ENCODE data around the gene TMEM123.
"Not testable (repeated sequence)": the region's sequence is repeated elsewhere in the genome, so short reads cannot be mapped to it uniquely, and the experiment has no call there.

TMEM123 gene

DNA sequence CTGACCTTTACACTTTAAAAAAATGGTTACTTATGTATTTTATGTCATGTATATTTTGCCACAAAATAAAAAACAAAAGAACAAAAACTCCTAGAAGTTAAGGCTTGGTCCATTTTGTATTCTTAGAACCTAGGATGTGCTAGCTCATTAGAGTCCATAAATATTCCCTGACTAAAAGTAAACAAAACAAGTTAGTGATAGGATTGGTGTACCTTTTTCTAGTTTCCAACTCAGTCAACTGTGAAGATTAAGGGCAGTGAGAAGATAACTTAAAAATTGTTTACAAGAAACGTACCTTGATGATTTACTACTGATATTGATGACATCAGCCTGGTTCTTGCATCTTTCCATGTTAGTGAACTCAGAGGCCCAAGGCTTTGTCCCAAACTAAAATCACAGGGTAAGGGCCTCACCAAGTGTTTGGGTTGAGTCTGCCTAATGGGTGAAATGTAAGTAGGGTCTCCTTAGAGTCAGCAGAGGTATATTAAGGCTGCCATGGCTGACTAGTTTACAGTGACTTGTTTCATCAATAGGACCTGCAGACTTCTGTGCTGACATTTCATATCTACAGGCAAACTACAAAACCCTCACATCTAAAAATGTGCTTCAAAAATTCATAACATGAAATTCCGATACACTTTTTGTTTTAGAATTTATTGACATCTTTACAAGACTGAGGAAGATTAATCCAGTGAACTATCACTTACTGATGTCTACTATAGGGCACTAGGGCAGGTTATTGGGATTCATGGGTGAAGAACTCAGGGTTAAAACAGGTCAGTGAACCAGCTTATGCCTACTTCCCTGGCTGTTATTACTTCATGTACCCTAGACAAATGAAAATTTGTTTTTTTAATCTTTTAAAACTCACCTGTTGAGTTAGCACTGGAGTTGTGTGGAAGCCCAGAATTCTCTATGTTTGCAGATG is 4.4 kb downstream of the TMEM123 start:
- no peak for DNase-seq

DNA sequence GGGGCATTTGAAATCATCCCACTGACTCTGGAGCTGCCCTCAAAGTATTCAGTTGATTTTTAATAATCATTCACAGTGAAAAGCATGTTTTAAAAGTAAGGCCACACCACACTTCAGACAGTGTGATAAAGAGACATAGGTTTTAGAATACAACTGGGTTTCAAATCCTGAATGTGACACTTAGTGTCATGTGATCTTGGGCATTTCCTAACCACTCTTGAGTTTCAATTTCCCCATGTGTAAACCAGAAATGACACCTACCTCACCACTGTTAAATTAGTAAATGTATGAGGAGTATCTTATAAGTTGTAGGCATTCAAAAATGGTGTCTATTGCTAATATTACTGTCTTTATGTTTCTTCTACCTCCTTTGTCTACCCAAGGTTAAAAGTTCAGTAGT is 5.4 kb downstream of the TMEM123 start:
- no peak for DNase-seq

DNA sequence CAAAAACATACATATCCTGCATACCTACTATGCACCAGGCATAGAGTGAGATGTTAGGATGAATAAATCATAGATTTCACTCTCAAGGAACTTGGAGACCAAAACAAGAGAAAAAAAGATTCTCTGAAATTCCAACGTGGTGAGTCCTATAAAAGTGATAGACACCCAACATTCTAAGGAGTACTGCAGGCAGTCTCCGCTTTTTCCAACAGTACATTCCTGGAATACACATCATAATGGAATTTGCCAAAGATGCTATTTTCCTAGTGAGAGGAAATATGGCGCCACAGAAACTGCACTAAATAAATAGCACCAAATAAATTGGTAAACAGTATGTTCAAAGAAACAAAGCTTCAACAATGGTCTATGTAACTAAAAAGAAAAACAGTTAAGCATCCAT is 6.0 kb downstream of the TMEM123 start:
- DNase-seq: no peak

DNA sequence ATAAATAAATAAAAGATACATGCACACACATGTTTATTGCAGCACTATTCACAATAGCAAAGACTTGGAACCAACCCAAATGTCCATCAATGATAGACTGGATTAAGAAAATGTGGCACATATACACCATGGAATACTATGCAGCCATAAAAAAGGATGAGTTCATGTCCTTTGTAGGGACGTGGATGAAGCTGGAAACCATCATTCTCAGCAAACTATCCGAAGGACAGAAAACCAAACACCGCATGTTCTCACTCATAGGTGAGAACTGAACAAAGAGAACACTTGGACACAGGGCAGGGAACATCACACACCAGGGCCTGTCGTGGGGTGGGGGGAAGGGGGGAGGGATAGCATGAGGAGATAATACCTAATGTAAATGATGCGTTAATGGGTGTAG is 7.9 kb downstream of the TMEM123 start:
- not testable (repeated sequence) for DNase-seq

DNA sequence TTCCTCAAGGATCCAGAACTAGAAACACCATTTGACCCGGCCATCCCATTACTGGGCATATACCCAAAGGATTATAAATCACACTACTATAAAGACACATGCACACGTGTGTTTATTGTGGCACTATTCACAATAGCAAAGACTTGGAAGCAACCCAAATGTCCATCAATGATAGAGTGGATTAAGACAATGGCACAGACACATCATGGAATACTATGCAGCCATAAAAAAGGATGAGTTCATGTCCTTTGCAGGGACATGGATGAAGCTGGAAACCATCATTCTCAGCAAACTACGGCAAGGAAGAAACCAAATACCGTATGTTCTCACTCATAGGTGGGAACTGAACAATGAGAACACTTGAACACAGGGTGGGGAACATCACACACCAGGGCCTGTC is 8.4 kb downstream of the TMEM123 start:
- not testable (repeated sequence) for DNase-seq

DNA sequence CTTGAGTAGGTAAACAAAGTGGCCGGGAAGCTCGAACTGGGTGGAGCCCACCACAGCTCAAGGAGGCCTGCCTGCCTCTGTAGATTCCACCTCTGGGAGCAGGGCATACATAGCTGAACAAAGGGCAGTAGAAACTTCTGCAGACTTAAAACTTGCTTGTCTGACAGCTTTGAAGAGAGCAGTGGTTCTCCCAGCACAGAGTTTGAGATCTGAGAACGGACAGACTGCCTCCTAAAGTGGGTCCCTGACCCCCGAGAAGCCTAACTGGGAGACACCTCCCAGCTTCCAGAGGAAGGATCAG is 13.6 kb downstream of the TMEM123 start:
- DNase-seq: not testable (repeated sequence)

DNA sequence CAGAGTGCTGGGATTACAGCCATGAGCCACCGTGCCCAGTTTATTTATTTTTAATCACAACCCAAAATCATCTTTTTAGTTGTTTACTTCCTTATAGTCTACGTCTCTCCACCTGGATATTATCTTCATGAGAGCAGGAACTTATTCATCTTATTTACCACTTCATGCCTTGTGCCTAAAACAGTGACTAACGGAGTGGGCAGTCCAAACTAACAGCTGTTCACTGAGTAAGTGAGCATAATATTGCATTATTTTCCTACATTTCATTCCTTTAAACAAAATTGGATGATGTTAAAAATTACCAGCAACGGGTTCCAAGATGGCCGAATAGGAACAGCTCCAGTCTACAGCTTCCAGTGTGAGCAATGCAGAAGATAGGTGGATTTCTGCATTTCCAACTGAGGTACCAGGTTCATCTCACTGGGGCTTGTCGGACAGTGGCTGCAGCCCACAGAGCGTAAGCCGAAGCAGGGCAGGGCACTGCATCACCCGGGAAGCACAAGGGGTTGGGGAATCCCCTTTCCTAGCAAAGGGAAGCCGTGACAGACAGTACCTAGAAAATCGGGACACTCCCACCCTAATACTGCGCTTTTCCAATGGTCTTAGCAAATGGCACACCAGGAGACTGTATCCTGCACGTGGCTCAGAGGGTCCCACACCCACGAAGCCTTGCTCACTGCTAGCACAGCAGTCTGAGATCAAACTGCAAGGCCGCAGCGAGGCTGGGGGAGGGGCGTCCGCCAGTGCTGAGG is 14.1 kb downstream of the TMEM123 start:
- peak; percentile 34 for DNase-seq

DNA sequence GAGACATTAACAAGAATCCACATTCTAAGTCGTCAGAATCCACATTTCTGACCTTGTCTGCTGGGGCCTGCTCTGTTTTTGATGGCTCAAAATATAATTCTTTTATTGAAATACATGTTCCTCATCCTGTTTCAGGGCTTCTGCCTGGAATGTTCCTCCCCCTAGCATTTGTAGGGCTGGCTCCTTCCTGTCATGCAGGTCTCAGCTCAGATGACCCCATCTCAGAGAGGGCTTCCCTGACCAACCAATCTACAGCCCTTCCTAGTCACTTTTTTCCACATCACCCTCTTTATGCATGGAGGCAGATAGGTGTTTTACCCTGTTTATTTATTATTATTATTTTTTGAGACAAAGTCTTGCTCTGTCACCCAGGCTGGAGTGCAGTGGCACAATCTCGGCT is 14.8 kb downstream of the TMEM123 start:
- no peak for DNase-seq

DNA sequence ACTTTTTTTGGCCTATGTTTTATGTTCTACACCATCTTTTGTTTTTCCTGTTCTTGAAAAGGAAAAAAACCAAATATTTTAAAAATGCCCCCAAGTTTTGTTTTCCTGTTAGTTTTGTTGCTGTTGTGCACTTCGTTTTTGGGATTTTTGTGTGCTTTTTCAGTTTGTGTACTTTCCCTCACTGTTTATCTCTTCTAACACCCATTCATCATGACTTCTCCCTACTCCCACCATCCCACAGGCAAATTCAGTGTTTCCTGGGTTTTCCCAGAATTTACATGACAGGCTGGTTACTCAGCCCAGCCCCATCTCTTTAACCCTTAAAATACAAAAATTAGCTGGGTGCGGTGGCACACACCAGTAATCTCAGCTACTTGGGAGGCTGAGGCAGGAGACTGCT is 15.6 kb downstream of the TMEM123 start:
- DNase-seq: no peak

DNA sequence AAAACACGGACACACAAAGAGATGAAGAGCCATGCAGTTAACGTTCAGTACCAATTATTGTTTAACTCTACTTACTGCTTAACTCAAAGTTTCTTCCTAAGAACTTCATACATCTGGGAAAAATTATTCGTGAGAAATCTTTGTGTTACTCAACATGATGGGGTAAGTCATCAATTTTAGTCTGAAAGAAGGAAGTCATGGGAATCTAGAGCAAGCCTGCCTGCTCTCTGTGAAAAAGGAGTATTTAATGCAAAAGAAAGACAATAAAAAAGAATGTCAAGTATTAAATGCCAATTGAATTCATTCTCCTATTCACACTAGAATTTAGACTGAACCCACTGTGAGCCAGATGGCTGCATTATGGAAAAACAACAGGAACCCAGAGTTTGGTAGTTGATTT is 16.0 kb downstream of the TMEM123 start:
- DNase-seq: no peak

DNA sequence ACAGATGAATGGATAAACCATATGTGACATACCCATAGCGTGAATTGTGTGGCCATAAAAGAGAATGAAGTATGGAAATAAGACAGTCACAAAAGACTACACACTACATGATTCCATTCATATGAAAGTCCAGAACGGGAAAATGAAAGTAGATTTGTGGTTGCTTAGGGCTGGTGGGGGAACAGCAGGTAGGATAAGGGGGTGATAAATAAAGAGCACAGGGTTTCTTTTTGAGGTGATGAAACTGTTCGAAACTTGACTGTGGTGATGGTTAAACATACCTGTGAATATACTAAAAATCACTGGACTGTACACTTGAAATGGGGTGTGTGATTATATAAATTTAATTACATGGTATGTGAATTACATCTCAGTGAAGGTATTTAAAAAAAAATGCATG is 16.9 kb downstream of the TMEM123 start:
- DNase-seq: no peak

DNA sequence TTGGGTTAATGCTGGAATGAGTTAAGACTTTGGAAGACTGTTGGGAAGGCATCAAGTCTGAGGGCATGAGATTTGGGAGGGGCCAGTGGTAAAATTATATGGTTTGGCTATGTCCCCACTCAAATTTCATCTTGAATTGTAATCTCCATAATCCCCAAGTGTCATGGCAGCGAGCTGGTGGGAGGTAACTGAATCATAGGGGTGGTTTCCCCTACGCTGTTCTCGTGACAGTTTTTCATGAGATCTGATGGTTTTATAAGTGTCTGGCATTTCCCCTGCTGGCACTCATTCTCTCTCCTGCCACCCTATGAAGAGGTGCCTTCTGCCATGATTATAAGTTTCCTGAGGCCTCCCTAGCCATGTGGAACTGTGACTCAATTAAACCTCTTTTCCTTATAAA is 19.0 kb downstream of the TMEM123 start:
- DNase-seq: not testable (repeated sequence)

DNA sequence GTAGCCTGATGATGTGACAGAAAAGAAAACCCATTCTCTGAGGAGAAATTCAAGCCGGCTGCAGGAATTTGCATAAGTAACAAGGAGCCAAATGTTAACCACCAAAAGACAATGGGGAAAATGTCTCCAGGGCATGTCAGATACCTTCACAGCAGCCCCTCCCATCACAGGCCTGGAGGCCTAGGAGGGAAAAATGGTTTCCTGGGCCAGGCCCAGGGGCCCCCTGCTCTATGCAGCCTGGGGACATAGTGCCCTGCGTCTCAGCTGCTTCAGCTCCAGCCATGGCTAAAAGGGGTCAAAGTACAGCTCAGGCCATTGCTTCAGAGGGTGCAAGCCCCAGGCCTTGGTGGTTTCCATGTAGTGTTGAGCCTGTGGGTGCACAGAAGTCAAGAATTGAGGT is 20.0 kb downstream of the TMEM123 start:
- DNase-seq: not testable (repeated sequence)

DNA sequence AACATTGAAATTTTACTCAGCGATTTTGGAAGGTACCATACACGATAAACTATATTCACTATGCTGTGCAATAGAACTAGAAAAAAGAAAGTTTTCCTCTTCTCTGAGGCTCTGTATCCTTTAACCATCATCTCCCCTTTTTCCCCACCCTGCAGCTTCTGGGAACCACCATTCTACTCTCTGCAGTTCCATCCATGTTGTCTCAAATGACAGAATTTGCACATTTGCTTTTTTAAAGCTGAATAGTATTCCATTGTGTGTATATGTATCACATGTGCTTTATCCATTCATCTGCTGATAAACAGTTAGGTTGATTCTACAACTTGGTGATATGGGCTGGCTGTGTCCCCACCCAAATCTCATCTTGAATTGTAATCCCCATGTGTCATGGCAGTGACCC is 21.2 kb downstream of the TMEM123 start:
- DNase-seq: no peak

DNA sequence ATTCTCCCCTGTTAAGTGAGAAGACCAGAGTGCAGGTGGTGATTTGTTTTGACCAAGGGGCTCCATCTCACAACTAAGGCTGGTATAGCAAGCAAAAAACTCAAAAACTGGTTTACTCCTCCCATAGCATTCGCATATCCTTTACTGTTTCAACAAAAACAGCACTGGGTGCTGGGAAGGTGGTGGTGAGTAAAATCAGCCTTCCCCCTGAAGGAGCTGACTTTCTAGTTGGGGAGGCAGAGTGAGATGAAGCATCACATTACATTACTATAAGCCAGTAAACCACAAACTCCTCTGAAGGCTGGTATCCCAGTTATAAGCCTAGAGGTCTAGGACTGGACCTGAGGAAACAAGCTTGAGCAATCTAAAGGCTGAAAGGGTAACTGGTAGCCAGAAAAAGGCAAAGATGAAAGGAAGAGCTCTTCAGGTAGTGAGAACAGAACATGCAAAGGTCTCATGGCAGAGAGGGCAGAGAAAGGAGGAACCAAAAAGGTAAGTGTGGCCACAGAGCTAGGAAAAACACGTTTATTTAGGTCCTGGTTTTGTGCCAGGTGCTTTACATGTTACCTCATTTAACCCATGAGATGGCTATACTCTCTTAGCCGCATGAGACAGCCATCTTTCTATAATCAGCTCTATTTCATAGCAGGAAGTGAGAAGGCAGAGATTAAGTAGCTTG is 22.3 kb downstream of the TMEM123 start:
- no peak for DNase-seq

DNA sequence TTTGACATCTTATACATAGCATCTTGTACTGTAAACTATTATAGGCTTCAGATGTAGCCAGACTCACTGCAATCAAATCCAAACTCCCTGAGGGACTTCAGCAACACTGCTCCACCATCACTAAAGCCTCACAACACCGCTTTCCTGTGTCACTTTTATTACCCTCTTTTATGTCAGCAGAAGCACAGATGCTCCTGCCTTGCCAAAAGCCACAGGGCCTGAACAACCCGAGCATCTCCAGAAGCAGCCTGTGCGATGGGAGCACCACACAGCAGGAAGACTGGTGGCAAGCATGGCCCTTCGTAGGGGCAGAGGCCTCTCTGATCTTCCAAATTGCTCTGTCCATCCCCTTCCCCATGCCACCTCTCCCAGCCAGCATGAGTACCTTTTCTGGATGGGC is 22.9 kb downstream of the TMEM123 start:
- DNase-seq: no peak

DNA sequence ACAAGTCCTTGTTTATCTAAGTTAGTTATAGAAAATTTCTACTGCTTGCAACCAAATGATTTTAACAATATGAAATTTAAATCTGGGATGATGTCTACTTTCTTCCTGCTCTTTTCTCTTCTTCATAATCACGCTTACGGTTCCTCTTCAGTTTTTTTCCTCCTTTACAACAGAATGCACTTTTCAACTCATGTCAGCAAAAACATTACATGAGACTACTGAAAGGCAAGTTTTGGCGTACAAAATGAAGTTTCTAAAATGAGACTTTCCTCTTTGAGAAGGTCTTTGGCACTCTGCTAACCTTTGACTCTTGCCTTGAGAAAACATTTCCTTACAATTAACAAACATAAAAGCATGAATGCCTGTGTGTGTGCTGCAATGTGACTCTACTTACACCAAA is 23.3 kb downstream of the TMEM123 start:
- no peak for DNase-seq

DNA sequence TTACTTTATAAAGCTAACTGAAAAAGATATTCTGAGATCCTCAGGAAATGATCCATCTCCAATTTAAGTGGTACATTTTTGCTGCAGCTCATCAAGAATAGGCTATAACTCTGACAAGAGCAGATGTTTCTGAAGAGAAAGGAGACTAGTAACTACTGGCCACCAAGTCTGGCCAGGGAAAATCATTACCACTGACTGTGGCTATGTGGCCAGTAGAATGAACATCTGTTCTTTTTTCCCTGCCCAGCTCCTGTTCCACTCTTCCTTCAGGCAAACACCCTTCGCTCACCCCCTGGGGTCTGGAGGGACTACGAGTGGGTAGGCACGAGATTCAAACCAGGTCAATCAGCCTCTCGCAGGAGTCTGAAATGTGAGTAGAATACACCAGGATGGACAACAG is 23.9 kb downstream of the TMEM123 start:
- DNase-seq: no peak

DNA sequence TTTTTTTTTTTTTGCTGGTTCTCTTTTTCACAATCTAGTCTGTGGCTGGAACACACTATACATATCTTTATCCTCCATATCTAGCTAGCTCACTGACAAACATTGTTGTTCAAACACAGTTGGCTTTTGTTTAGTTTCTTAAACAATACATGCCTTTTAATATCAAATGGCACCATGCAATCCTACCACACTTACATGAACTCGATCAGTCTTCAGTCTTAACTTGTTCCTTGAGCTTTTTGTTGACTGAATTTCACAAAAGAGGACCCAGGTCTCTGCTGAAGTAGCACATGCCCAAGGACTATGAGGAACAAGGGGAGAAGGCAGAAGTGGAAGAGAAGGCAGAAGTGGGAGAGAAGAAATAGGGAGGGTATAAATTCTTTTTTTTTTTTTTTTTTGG is 25.5 kb downstream of the TMEM123 start:
- no peak for DNase-seq

DNA sequence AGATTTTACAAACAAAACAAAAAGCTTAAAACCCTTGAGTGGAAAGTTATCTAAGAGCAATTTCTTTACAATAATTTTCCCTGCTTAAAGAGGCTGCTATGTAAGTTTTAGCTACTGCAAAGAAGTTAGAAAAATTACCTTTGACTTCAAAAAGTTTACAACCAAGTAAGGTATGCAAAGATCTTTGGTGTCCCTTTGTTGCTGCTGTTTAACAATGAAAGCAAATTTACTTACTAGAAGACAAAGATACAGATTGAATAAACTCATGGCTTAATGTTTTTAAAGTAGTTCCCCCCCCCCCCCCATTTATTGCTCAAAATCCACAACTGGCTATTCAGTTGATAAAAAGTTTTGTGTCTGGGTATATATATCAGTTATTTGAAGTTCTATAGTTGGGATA is 26.0 kb downstream of the TMEM123 start:
- DNase-seq: no peak

DNA sequence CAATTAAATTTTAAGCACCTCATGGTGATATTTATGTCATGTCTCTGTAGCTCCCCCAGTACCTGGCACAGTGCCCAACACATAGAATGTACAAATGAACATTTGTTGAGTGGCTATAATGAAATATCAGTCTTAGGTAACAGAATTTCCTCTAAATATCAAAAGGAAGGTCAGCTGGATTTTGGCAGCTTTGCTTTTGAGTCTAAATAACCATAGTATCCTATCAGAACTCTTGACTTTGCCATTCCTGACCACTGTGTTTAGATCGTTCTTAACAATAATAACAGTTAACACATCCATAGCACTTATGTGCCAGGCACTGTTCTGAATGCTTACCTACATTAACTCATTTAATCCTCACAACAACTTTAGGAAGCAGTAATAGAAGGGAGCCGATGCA is 26.6 kb downstream of the TMEM123 start:
- no peak for DNase-seq

DNA sequence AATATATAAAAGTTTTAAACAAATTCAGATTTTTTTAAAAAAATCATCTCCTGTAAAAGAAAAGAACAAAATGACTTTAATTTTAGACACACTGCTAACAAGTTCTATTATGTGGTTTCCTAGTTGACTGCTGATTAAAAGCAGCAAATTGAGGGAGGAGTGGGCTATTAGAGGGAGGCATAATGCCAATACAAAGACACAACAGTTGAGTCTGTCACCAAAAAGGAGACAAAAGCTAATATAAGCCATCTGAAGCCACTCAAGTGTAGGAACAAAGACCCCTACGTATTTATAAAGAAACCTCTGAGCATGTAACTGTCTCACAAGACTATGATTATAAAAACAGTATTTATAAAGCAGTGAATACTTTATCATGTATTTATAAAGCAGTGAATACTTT is 28.6 kb downstream of the TMEM123 start:
- DNase-seq: no peak

DNA sequence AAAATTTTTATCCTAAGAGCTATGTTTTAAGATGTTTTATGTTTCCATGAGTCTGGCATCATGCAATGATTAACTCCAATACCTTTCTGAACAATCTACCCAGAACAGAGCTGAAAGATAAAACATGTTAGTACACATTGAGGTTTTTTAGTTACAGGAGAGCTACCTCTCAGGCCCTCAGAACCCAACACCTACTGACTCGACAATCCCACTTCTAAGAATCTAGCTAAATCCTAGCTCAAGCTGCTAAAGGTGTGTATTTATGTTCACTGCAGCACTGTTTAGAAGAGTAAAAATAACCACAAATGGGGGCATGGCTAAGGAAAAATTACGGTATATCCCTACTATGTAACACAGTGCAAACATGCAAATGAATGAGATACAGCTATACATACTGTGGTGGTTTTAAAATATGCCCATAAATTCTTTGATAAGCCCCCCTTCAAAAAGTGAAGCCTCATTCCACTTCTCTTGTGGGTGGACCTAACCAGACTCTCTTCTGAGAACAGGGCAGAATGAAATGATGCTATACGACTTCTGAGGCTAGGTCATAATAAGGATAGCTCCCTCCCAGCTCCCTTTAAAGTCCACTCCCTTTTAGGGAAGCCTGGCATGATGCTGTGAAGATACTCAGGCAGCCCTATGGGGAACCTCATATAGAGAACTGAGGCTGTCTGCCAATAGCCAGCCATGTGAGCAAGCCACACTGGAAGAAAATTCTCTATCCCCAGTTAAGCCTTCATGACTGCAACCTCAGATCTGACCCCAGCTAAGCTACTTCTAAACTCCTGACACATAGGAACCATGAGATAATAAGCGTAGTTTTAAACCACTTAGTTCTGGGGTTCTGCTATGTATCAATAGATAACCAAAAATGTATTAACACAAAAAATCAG is 29.5 kb downstream of the TMEM123 start:
- DNase-seq: no peak

All from stimulated activated CD4-positive, alpha-beta T cell treated with anti-CD3 and anti-CD28 coated beads, Interleukin-4, amount 100 ng/mL, for 1 hour (primary cell).